Suprapubic skin (tissue), 4 donors: ENCODE results near the gene KATNIP. TPM values are rescaled to one million over a fixed set of nuclear protein-coding genes. Genes with fewer than 3 reads are reported as not detected.
A peak's percentile ranks its signal among the peaks of the same experiment; 100 is the strongest.
"Not testable (repeated sequence)": the region's sequence is repeated elsewhere in the genome, so short reads cannot be mapped to it uniquely, and the experiment has no call there.

Source experiments
- DNase-seq, 2 donors: peaks; one replicate each; pipeline ENCODE4 v3.0.0-alpha.2; 2019; ENCODE audit warnings: low spot score in 2 of 2
- H3K27ac ChIP-seq: fragments of 200-600 bp; sonication (generic); one replicate; pipeline ENCODE4 v1.5.1; 2019
- H3K27me3 ChIP-seq: fragments of 200-600 bp; sonication (generic); one replicate; pipeline ENCODE4 v1.5.1; 2019
- H3K36me3 ChIP-seq: fragments of 200-600 bp; sonication (generic); one replicate; pipeline ENCODE4 v1.5.1; 2019
- H3K4me1 ChIP-seq: fragments of 200-600 bp; sonication (generic); one replicate; pipeline ENCODE4 v1.5.1; 2019
- H3K4me3 ChIP-seq: fragments of 200-600 bp; sonication (generic); one replicate; pipeline ENCODE4 v1.5.1; 2019; ENCODE audit warnings: mild to moderate bottlenecking
- H3K9me3 ChIP-seq: fragments of 200-600 bp; sonication (generic); one replicate; pipeline ENCODE4 v1.5.1; 2019
- CTCF ChIP-seq, 2 donors: fragments of 200-600 bp in 1 of 2; fragments of 450-650 bp in 1 of 2; sonication (generic) in 1 of 2; IDR thresholded peaks; one replicate each; pipeline ENCODE4 v1.5.1; 2016 to 2019; ENCODE audit warnings: antibody characterized with exemption in 2 of 2, mild to moderate bottlenecking in 1 of 2, moderate library complexity in 1 of 2
- EP300 ChIP-seq: sonication (generic); formaldehyde crosslinking; IDR thresholded peaks from one replicate; pipeline ENCODE4 v1.6.1; 2017; ENCODE audit warnings: antibody characterized with exemption
- POLR2A ChIP-seq, 2 donors: fragments of 450-650 bp; IDR thresholded peaks; one replicate each; pipeline ENCODE4 v1.6.1; 2017; ENCODE audit warnings: antibody characterized with exemption in 2 of 2, mild to moderate bottlenecking in 2 of 2, moderate library complexity in 2 of 2
- POLR2AphosphoS5 ChIP-seq, 3 donors: sonication (generic); formaldehyde crosslinking; IDR thresholded peaks; one replicate each; pipeline ENCODE4 v1.6.1; 2017; ENCODE audit warnings: antibody characterized with exemption in 3 of 3
- WGBS: methylation state at CpG from one replicate; pipeline ENCODE4 v1.1.5; 2018; 5-methylcytosine and 5-hydroxymethylcytosine counted together
- total RNA-seq, 4 donors: library from RNA; depleted of rRNA; stranded (reverse); fragments of >200 nt; gene quantifications; one replicate each; pipeline ENCODE4 v1.1.0, GENCODE V29; 2016

KATNIP gene
- total RNA-seq, 4 donors from 2014 or later, result 27.6 to 52.7 (median 32.1) TPM

- no peak for DNase-seq
- H3K27me3 ChIP-seq, result no peaks in the 10 kb centered on the region
- TF ChIP-seq CTCF (IDR thresholded peaks at IDR 0.05), result no peak
- no peak for TF ChIP-seq POLR2A (IDR thresholded peaks at IDR 0.05)
- no peak for TF ChIP-seq POLR2AphosphoS5 (IDR thresholded peaks at IDR 0.05)
- TF ChIP-seq EP300, result no peak
- 77% methylated on average over 6 of the region's 6 CpGs for WGBS
- no peaks in the 10 kb centered on the region for H3K9me3 ChIP-seq
- no peak overlapping the region for H3K4me3 ChIP-seq
- H3K27ac ChIP-seq, result no peak overlapping the region
- peaks cover under 1% of the 10 kb centered on the region for H3K4me1 ChIP-seq
- H3K36me3 ChIP-seq, result no peaks in the 10 kb centered on the region
Observed at GRCh38 chr16:27566417-27566816, 16.5 kb downstream of the KATNIP start.

GRCh38 chr16:27568077-27568476 lies 18.1 kb downstream of the KATNIP start:
- no peak for DNase-seq
- H3K36me3 ChIP-seq, result no peaks in the 10 kb centered on the region
- 87% methylated on average over 4 of the region's 4 CpGs for WGBS
- no peaks in the 10 kb centered on the region for H3K27me3 ChIP-seq
- no peak overlapping the region for H3K27ac ChIP-seq
- TF ChIP-seq EP300 (no peak), POLR2A (IDR thresholded peaks at IDR 0.05) (no peak), POLR2AphosphoS5 (IDR thresholded peaks at IDR 0.05) (no peak), CTCF (IDR thresholded peaks at IDR 0.05) (no peak)
- H3K9me3 ChIP-seq, result no peaks in the 10 kb centered on the region
- no peak overlapping the region for H3K4me3 ChIP-seq
- peaks cover 17% of the 10 kb centered on the region for H3K4me1 ChIP-seq

GRCh38 chr16:27570986-27571385 lies 21.0 kb downstream of the KATNIP start:
- H3K36me3 ChIP-seq, H3K4me3 ChIP-seq, H3K9me3 ChIP-seq, H3K27me3 ChIP-seq, H3K27ac ChIP-seq, DNase-seq: not testable (repeated sequence)
- WGBS, result 94% methylated on average over 8 of the region's 8 CpGs
- peaks cover 17% of the 10 kb centered on the region for H3K4me1 ChIP-seq

- Histone ChIP-seq H3K36me3 (peaks cover 7% of the 10 kb centered on the region), H3K4me1 (peaks cover 17% of the 10 kb centered on the region), H3K27me3 (no peaks in the 10 kb centered on the region), H3K9me3 (no peaks in the 10 kb centered on the region), H3K4me3 (no peak overlapping the region), H3K27ac (peak overlapping the region; percentile 24)
- DNase-seq, result no peak
- WGBS, result 73% methylated on average over 8 of the region's 8 CpGs
- TF ChIP-seq EP300, result no peak
- TF ChIP-seq POLR2AphosphoS5 (IDR thresholded peaks at IDR 0.05), result no peak
- no peak for TF ChIP-seq POLR2A (IDR thresholded peaks at IDR 0.05)
- TF ChIP-seq CTCF (IDR thresholded peaks at IDR 0.05), result no peak
Observed at GRCh38 chr16:27571433-27572326, 21.7 kb downstream of the KATNIP start.

- TF ChIP-seq EP300 (no peak), POLR2A (IDR thresholded peaks at IDR 0.05) (no peak), POLR2AphosphoS5 (IDR thresholded peaks at IDR 0.05) (no peak), CTCF (IDR thresholded peaks at IDR 0.05) (no peak)
- Histone ChIP-seq H3K27ac (no peak overlapping the region), H3K4me1 (peaks cover 17% of the 10 kb centered on the region), H3K36me3 (peaks cover 7% of the 10 kb centered on the region), H3K27me3 (no peaks in the 10 kb centered on the region), H3K4me3 (no peak overlapping the region), H3K9me3 (no peaks in the 10 kb centered on the region)
- WGBS, result 84% methylated on average over 6 of the region's 6 CpGs
- no peak for DNase-seq
Observed at GRCh38 chr16:27572711-27573110, 22.8 kb downstream of the KATNIP start.
